Measurements from ENCODE around the gene PAPLN.

PAPLN gene

DNA sequence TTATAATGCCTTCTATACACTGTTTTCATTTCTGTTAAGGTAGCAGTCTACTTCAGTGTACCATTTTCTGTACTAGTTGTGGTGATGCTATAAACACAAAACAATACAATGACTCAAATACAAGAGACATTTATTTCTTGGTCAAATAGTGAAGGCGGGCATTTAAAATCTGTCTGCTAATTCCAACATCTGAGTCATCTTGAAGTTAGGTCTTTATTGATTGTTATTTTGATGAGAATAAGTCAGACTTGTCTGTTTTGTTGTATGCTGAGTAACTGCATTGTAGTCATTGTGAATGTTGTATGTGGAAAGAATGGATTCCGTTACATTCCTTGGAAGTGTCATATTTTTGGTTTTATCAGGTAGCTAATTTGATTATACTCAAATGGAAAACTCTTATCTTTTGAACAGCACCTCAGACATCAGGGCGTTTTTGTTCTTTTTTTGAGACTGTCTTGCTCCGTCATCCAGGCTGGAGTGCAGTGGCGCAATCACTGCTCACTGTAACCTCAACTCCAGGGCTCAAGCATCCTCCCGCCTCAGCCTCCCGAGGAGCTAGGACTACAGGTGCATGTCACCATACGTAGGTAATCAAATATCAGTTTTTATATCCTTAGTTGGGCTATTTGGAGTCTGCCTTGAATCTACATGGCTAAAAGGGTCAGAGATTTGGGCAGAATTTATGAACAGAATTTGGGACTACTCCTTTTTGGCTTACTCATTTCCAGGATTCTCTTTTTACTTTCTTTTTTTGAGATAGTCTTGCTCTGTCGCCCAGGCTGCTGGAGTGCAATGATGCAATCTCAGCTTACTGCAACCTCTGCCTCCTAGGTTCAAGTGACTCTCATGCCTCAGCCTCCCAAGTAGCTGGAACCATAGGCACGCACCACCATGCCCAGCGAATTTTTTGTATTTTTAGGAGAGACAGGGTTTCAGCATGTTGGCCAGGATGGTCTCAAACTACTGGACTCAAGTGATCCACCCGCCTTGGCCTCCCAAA, 56.8 kb downstream of the PAPLN start:
- no peaks in the 10 kb centered on the region for H3K9me2 ChIP-seq (replicated peaks; ENCODE audit: low read depth, low read length)
- H3K4me1 ChIP-seq (ENCODE audit: insufficient read depth, low read length, poor library complexity, severe bottlenecking): no peaks in the 10 kb centered on the region
- no peaks in the 10 kb centered on the region for H3K27me3 ChIP-seq (ENCODE audit: insufficient read depth, low read length, poor library complexity, severe bottlenecking)
- H2AFZ ChIP-seq (ENCODE audit: low read length): no peak overlapping the region
- no peaks in the 10 kb centered on the region for H3K9me3 ChIP-seq (ENCODE audit: insufficient read depth, low read depth, low read length)
- no peak for TF ChIP-seq EZH2phosphoT487 (IDR thresholded peaks at IDR 0.05; ENCODE audit: borderline replicate concordance)
- H4K20me1 ChIP-seq (ENCODE audit: insufficient read depth, low read length, poor library complexity, severe bottlenecking): no peaks in the 10 kb centered on the region
- H3K79me2 ChIP-seq (ENCODE audit: insufficient read depth, low read length): no peaks in the 10 kb centered on the region
- no peak overlapping the region for H3K4me3 ChIP-seq (ENCODE audit: low read length, poor library complexity, severe bottlenecking)
- no peak overlapping the region for H3K4me2 ChIP-seq (ENCODE audit: low read depth, low read length, poor library complexity, severe bottlenecking)
- H3K9ac ChIP-seq (ENCODE audit: low read depth, low read length, poor library complexity, severe bottlenecking): no peak overlapping the region
- peaks cover 39% of the 10 kb centered on the region; the same call in 1 of the 2 replicates for H3K36me3 ChIP-seq (ENCODE audit: insufficient read depth, low read length)
- no peaks in the 10 kb centered on the region for H3F3A ChIP-seq (ENCODE audit: low read depth)

DNA sequence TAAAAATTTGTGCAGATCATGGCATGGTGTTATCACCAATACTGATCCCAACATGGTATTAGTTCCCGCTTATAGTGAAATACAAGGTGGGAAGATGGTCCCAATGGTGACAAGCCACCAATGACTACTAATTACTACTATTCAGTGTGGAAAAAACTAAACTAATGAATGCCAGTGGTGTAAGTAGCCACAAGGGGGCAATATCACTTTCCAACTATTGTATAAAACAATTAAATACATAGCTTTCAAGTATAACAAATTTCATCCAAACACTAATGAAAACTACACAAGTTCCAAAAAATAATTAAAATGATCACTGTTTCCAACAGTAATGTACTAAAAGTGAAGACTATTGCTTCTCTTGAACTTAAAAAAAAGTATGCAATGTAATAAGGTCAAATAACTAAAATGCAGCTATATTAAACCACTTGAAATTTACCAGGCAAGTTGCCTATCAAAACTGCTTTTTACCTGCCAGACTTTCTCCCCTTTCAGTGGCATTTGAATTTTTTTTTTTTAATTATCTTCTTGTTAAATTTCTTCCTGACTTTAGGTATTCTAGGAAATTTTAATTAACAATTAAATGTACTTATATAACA, 58.0 kb downstream of the PAPLN start:
- H2AFZ ChIP-seq (ENCODE audit: low read length): no peak overlapping the region
- no peaks in the 10 kb centered on the region for H3K9me3 ChIP-seq (ENCODE audit: insufficient read depth, low read depth, low read length)
- H3K4me1 ChIP-seq (ENCODE audit: insufficient read depth, low read length, poor library complexity, severe bottlenecking): no peaks in the 10 kb centered on the region
- no peak overlapping the region for H3K4me3 ChIP-seq (ENCODE audit: low read length, poor library complexity, severe bottlenecking)
- no peaks in the 10 kb centered on the region for H3K27me3 ChIP-seq (ENCODE audit: insufficient read depth, low read length, poor library complexity, severe bottlenecking)
- H3K36me3 ChIP-seq (ENCODE audit: insufficient read depth, low read length): peaks cover 29% of the 10 kb centered on the region; the same call in 1 of the 2 replicates
- TF ChIP-seq EZH2phosphoT487 (IDR thresholded peaks at IDR 0.05; ENCODE audit: borderline replicate concordance): no peak
- TF ChIP-seq, protein P1, sequence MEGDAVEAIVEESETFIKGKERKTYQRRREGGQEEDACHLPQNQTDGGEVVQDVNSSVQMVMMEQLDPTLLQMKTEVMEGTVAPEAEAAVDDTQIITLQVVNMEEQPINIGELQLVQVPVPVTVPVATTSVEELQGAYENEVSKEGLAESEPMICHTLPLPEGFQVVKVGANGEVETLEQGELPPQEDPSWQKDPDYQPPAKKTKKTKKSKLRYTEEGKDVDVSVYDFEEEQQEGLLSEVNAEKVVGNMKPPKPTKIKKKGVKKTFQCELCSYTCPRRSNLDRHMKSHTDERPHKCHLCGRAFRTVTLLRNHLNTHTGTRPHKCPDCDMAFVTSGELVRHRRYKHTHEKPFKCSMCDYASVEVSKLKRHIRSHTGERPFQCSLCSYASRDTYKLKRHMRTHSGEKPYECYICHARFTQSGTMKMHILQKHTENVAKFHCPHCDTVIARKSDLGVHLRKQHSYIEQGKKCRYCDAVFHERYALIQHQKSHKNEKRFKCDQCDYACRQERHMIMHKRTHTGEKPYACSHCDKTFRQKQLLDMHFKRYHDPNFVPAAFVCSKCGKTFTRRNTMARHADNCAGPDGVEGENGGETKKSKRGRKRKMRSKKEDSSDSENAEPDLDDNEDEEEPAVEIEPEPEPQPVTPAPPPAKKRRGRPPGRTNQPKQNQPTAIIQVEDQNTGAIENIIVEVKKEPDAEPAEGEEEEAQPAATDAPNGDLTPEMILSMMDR (conservative IDR thresholded peaks at IDR 0.05; ENCODE audit: low read length): peak; percentile 92
- no peaks in the 10 kb centered on the region for H3F3A ChIP-seq (ENCODE audit: low read depth)
- H3K79me2 ChIP-seq (ENCODE audit: insufficient read depth, low read length): no peaks in the 10 kb centered on the region
- H4K20me1 ChIP-seq (ENCODE audit: insufficient read depth, low read length, poor library complexity, severe bottlenecking): no peaks in the 10 kb centered on the region
- H3K9me2 ChIP-seq (replicated peaks; ENCODE audit: low read depth, low read length): no peaks in the 10 kb centered on the region
- no peak overlapping the region for H3K4me2 ChIP-seq (ENCODE audit: low read depth, low read length, poor library complexity, severe bottlenecking)
- no peak overlapping the region for H3K9ac ChIP-seq (ENCODE audit: low read depth, low read length, poor library complexity, severe bottlenecking)

DNA sequence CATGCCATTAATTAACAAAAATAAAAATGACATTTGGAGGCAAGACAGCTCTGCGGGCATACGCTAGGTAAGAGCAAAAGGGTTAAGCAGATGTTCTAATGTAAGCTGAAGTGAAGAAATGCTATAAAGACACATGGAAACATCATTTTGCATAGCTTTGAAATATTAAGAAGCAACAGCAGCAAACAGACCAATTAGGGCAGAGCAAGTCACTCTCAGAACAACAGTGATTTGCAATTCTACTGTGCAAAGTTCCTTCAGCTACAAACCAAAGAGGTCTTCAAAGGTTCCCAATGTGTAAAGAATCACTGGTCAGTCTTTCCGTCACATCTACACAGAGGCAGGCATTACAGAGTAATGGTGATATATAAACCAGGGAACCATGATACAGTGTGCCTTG, 68.2 kb downstream of the PAPLN start:
- no peak overlapping the region for H3K9ac ChIP-seq (ENCODE audit: low read depth, low read length, poor library complexity, severe bottlenecking)
- no peak overlapping the region for H3K4me3 ChIP-seq (ENCODE audit: low read length, poor library complexity, severe bottlenecking)
- peaks cover 3% of the 10 kb centered on the region for H3K4me1 ChIP-seq (ENCODE audit: insufficient read depth, low read length, poor library complexity, severe bottlenecking)
- no peaks in the 10 kb centered on the region for H3F3A ChIP-seq (ENCODE audit: low read depth)
- H3K27me3 ChIP-seq (ENCODE audit: insufficient read depth, low read length, poor library complexity, severe bottlenecking): no peaks in the 10 kb centered on the region
- no peak for TF ChIP-seq EZH2phosphoT487 (IDR thresholded peaks at IDR 0.05; ENCODE audit: borderline replicate concordance)
- TF ChIP-seq, protein P1 (conservative IDR thresholded peaks at IDR 0.05; ENCODE audit: low read length): no peak
- no peaks in the 10 kb centered on the region for H3K9me3 ChIP-seq (ENCODE audit: insufficient read depth, low read depth, low read length)
- H3K9me2 ChIP-seq (replicated peaks; ENCODE audit: low read depth, low read length): no peaks in the 10 kb centered on the region
- peaks cover 8% of the 10 kb centered on the region; the same call in 1 of the 2 replicates for H3K79me2 ChIP-seq (ENCODE audit: insufficient read depth, low read length)
- no peak overlapping the region for H3K4me2 ChIP-seq (ENCODE audit: low read depth, low read length, poor library complexity, severe bottlenecking)
- peaks cover 8% of the 10 kb centered on the region for H4K20me1 ChIP-seq (ENCODE audit: insufficient read depth, low read length, poor library complexity, severe bottlenecking)
- no peaks in the 10 kb centered on the region for H3K36me3 ChIP-seq (ENCODE audit: insufficient read depth, low read length)
- no peak overlapping the region for H2AFZ ChIP-seq (ENCODE audit: low read length)
